ENCODE results near the gene DPY19L1. TPM values are rescaled to one million over a fixed set of nuclear protein-coding genes. Genes with fewer than 3 reads are reported as not detected.

Gene DPY19L1
- total RNA-seq, 1 experiment from 2014 or later, result 32.8 TPM

- Histone ChIP-seq H2AFZ (no peak overlapping the region), H3K79me2 (ENCODE audit: low read depth) (peaks cover 23% of the 10 kb centered on the region), H3K36me3 (ENCODE audit: low read depth) (no peaks in the 10 kb centered on the region), H3K4me2 (no peak overlapping the region), H3K9me3 (ENCODE audit: insufficient read depth, low read depth) (no peaks in the 10 kb centered on the region), H3K4me1 (replicated peaks; ENCODE audit: insufficient read depth) (peaks cover 27% of the 10 kb centered on the region), H3F3A (ENCODE audit: insufficient read depth, low read depth) (peaks cover 5% of the 10 kb centered on the region; the same call in 1 of the 2 replicates), H3K27ac (no peak overlapping the region), H3K4me3 (no peak overlapping the region), H3K27me3 (ENCODE audit: insufficient read depth, low read depth) (no peaks in the 10 kb centered on the region), H4K20me1 (ENCODE audit: insufficient read depth) (no peaks in the 10 kb centered on the region), H3K9me2 (ENCODE audit: insufficient read depth) (no peaks in the 10 kb centered on the region)
- intact Hi-C loops (cut with micrococcal nuclease; ENCODE audit: unreplicated experiment), result loop anchor here (5.0 to 10.0 kb wide), 3 partner anchors 92 to 1795 kb away; no protein-coding TSS in a partner anchor
- DNase-seq, result no peak
- CTCF ChIA-PET, result no interaction called here
- TF ChIP-seq, protein P1, sequence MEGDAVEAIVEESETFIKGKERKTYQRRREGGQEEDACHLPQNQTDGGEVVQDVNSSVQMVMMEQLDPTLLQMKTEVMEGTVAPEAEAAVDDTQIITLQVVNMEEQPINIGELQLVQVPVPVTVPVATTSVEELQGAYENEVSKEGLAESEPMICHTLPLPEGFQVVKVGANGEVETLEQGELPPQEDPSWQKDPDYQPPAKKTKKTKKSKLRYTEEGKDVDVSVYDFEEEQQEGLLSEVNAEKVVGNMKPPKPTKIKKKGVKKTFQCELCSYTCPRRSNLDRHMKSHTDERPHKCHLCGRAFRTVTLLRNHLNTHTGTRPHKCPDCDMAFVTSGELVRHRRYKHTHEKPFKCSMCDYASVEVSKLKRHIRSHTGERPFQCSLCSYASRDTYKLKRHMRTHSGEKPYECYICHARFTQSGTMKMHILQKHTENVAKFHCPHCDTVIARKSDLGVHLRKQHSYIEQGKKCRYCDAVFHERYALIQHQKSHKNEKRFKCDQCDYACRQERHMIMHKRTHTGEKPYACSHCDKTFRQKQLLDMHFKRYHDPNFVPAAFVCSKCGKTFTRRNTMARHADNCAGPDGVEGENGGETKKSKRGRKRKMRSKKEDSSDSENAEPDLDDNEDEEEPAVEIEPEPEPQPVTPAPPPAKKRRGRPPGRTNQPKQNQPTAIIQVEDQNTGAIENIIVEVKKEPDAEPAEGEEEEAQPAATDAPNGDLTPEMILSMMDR (conservative IDR thresholded peaks at IDR 0.05), result no peak
- no peak for TF ChIP-seq EZH2 (IDR thresholded peaks at IDR 0.05; ENCODE audit: low read depth)
- POLR2A ChIA-PET (ENCODE audit: unreplicated experiment), result no interaction called here
- no TSS peak for BruUV-seq (replicated peaks)
Observed at GRCh38 chr7:35039343-35039742, 2.1 kb upstream of the DPY19L1 start.

GRCh38 chr7:35038354-35038753, 1.1 kb upstream of the DPY19L1 start:
- Histone ChIP-seq H3K9me2 (ENCODE audit: insufficient read depth) (no peaks in the 10 kb centered on the region), H3K27ac (peak overlapping the region; percentile 58; the same call in 1 of the 2 replicates), H3K27me3 (ENCODE audit: insufficient read depth, low read depth) (no peaks in the 10 kb centered on the region), H4K20me1 (ENCODE audit: insufficient read depth) (no peaks in the 10 kb centered on the region), H3K4me1 (replicated peaks; ENCODE audit: insufficient read depth) (peaks cover 27% of the 10 kb centered on the region), H3K4me2 (peak overlapping the region; percentile 92), H3K36me3 (ENCODE audit: low read depth) (no peaks in the 10 kb centered on the region), H2AFZ (peak overlapping the region; percentile 94), H3K79me2 (ENCODE audit: low read depth) (peaks cover 33% of the 10 kb centered on the region), H3K4me3 (peak overlapping the region; percentile 69), H3F3A (ENCODE audit: insufficient read depth, low read depth) (peaks cover 5% of the 10 kb centered on the region; the same call in 1 of the 2 replicates), H3K9me3 (ENCODE audit: insufficient read depth, low read depth) (no peaks in the 10 kb centered on the region)
- no peak for DNase-seq
- ChIA-PET POLR2A (ENCODE audit: unreplicated experiment) (no interaction called here), CTCF (interaction anchor here (0.6 kb wide), 3 partner anchors 12 to 289 kb away, joined by 3 to 11 read pairs (median 7); no protein-coding TSS in a partner anchor)
- BruUV-seq (replicated peaks), result TSS peak; percentile 74
- TF ChIP-seq EZH2 (IDR thresholded peaks at IDR 0.05; ENCODE audit: low read depth), result no peak
- TF ChIP-seq, protein P1 (conservative IDR thresholded peaks at IDR 0.05), result no peak
- intact Hi-C loops (cut with micrococcal nuclease; ENCODE audit: unreplicated experiment), result loop anchor here (5.0 to 10.0 kb wide), 3 partner anchors 91 to 1794 kb away; no protein-coding TSS in a partner anchor

DNA sequence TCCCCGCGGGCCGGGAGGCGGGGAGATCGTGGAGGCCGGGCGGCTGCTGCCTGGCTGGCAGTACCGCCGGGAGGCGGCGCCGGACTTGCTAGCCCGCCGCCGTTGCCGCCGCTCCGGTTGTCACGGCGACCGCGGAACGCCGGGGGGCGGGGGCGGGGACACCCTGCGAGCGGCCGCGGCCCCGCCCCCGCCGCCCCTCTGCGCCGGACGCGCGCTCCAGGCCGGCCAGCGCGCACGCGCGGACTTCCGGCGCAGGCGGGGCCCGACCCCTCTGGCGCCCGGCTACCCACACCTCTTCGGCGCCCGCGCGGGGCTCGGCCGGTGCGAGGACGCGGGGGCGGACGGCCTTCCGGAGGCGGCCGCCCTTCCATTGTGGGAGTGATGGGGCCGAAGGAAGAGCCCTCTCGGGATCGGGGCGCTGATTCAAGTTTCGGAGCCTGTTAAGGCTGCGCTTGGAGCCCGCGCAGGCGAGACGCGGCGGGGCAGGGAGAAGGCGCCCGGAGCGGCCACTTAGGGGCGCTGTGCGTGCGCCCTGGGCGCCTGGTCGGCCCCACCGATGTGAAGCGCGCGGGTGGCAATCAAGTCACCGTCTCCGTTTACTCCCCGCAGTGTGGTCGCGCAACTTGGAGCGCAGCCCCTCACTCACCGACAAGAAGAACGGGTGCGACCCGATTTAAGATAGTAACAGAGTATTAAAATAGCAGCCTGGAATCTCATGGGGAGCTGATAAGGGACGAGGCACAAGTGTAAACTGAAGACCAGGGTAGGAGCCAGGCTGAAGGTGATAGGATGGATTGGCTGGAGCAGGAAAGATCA, 449 bp upstream of the DPY19L1 start:
- peaks cover 5% of the 10 kb centered on the region; the same call in 1 of the 2 replicates for H3F3A ChIP-seq (ENCODE audit: insufficient read depth, low read depth)
- peak; percentile 83 to 98 for DNase-seq
- no peaks in the 10 kb centered on the region for H3K27me3 ChIP-seq (ENCODE audit: insufficient read depth, low read depth)
- peaks cover 39% of the 10 kb centered on the region for H3K79me2 ChIP-seq (ENCODE audit: low read depth)
- H4K20me1 ChIP-seq (ENCODE audit: insufficient read depth), result no peaks in the 10 kb centered on the region
- ChIA-PET POLR2A (ENCODE audit: unreplicated experiment) (interaction anchor here (0.6 to 0.7 kb wide), 3 partner anchors 34 to 740 kb away, joined by 3 to 20 read pairs (median 9); no protein-coding TSS in a partner anchor), CTCF (interaction anchor here (0.6 to 0.7 kb wide), 8 partner anchors 13 to 872 kb away, joined by 3 to 11 read pairs (median 6); no protein-coding TSS in a partner anchor)
- peak overlapping the region; percentile 58 for H3K27ac ChIP-seq
- no TSS peak for BruUV-seq (replicated peaks)
- TF ChIP-seq, protein P1 (conservative IDR thresholded peaks at IDR 0.05), result peak; percentile 95
- no peak for TF ChIP-seq EZH2 (IDR thresholded peaks at IDR 0.05; ENCODE audit: low read depth)
- H3K4me1 ChIP-seq (replicated peaks; ENCODE audit: insufficient read depth), result peaks cover 27% of the 10 kb centered on the region
- H3K9me3 ChIP-seq (ENCODE audit: insufficient read depth, low read depth), result no peaks in the 10 kb centered on the region
- H3K36me3 ChIP-seq (ENCODE audit: low read depth), result no peaks in the 10 kb centered on the region
- peak overlapping the region; percentile 94 for H2AFZ ChIP-seq
- intact Hi-C loops (cut with micrococcal nuclease; ENCODE audit: unreplicated experiment), result loop anchor here (2.0 to 10.0 kb wide), 5 partner anchors 90 to 1793 kb away; no protein-coding TSS in a partner anchor
- peak overlapping the region; percentile 92 for H3K4me2 ChIP-seq
- H3K4me3 ChIP-seq, result peak overlapping the region; percentile 90
- H3K9me2 ChIP-seq (ENCODE audit: insufficient read depth), result no peaks in the 10 kb centered on the region

Data from PC-9 (cell line).